RWPE1 (cell line): ENCODE results near the gene GHDC.
"Not testable (repeated sequence)": the region's sequence is repeated elsewhere in the genome, so short reads cannot be mapped to it uniquely, and the experiment has no call there.

Experiments
- CTCF ChIA-PET: fragments of 350-600 bp; sonication (Branson Sonifier 250); formaldehyde crosslinking; extraction: SDS; loops from one replicate; lab custom pipeline; 2021; lab: Yijun Ruan, JAX
- POLR2A ChIA-PET: fragments of 400-600 bp; formaldehyde crosslinking; extraction: SDS; loops from one replicate; lab custom pipeline; 2020; ENCODE audit warnings: antibody characterized with exemption; ENCODE audit not compliant: low non-redundant PET; lab: Yijun Ruan, JAX
- DNase-seq: peaks from one replicate; pipeline ENCODE4 v3.0.0; 2012; ENCODE audit warnings: low spot score
- H3K27ac ChIP-seq: fragments of 450-650 bp; 2 replicates; pipeline ENCODE4 v1.5.1; 2017
- CTCF ChIP-seq: fragments of 450-650 bp; conservative IDR thresholded peaks from 2 replicates; pipeline ENCODE4 v1.5.1; 2017; ENCODE audit warnings: low read depth, mild to moderate bottlenecking

GHDC gene

GRCh38 chr17:42189651-42189965, 4.7 kb downstream of the GHDC start:
- ChIA-PET CTCF (no interaction called here), POLR2A (no interaction called here)
- no peak for TF ChIP-seq CTCF
- DNase-seq = no peak
- H3K27ac ChIP-seq = no peak overlapping the region

GRCh38 chr17:42188749-42189650, 5.3 kb downstream of the GHDC start:
- CTCF ChIA-PET = interaction anchor here (0.6 to 0.7 kb wide), 3 partner anchors 14 to 1297 kb away, joined by 3 read pairs; no protein-coding TSS in a partner anchor
- POLR2A ChIA-PET = no interaction called here
- H3K27ac ChIP-seq = no peak overlapping the region
- DNase-seq = no peak
- no peak for TF ChIP-seq CTCF

GRCh38 chr17:42187833-42188232, 6.5 kb downstream of the GHDC start:
- no peak overlapping the region for H3K27ac ChIP-seq
- ChIA-PET CTCF (interaction anchor here (0.6 kb wide), 1 partner anchor 120 kb away, joined by 3 read pairs; no protein-coding TSS in a partner anchor), POLR2A (no interaction called here)
- TF ChIP-seq CTCF = no peak
- no peak for DNase-seq

GRCh38 chr17:42186191-42186590, 8.1 kb downstream of the GHDC start:
- POLR2A ChIA-PET, H3K27ac ChIP-seq, DNase-seq: not testable (repeated sequence)
- CTCF ChIA-PET = interaction anchor here (0.7 kb wide), 1 partner anchor 256 kb away, joined by 3 read pairs; the partner anchor contains the start of gene ODAD4

- ChIA-PET CTCF (interaction anchor here (0.7 kb wide), 1 partner anchor 255 kb away, joined by 3 read pairs; the partner anchor contains the start of gene ODAD4), POLR2A (no interaction called here)
- TF ChIP-seq CTCF = no peak
- no peak for DNase-seq
- no peak overlapping the region for H3K27ac ChIP-seq
These were observed 8.7 kb downstream of the GHDC start for GRCh38 chr17:42185621-42185930.

- TF ChIP-seq CTCF = no peak
- CTCF ChIA-PET = interaction anchor here (0.6 to 0.7 kb wide), 2 partner anchors 62 to 255 kb away, joined by 3 to 4 read pairs; partner anchors contain the start of genes HSPB9 and ODAD4
- H3K27ac ChIP-seq = no peak within 1 kb of the TSS
- DNase-seq = no peak
- POLR2A ChIA-PET = no interaction called here
These were observed 9.3 kb downstream of the GHDC start, which contains the start of gene HCRT for GRCh38 chr17:42184713-42185620. HCRT (minus strand) TSS chr17:42185452; CDS start chr17:42185365, 87 bp downstream.
